ENCODE measurements around the gene DBNDD1. TPM values are rescaled to one million over a fixed set of nuclear protein-coding genes. Genes with fewer than 3 reads are reported as not detected.
A peak's percentile ranks its signal among the peaks of the same experiment; 100 is the strongest.

DBNDD1 gene
- total RNA-seq, 1 experiment from 2014 or later, result 75.0 TPM

- TF ChIP-seq ZBTB21 (CRISPR knock-in tag; IDR thresholded peaks at IDR 0.05; ENCODE audit: borderline replicate concordance), result no peak
- TF ChIP-seq GABPB1 (CRISPR knock-in tag; IDR thresholded peaks at IDR 0.05), result peak; percentile 60; the same call in 1 of the 2 replicates
- DNase-seq (ENCODE audit: low spot score) (peak; percentile 86), ATAC-seq (peak; percentile 29)
- Mint-ChIP-seq H3K27ac (peak overlapping the region; percentile 97), H3K4me3 (peak overlapping the region; percentile 70), H3K9me3 (no peaks in the 10 kb centered on the region), H3K27me3 (ENCODE audit: low read depth) (no peaks in the 10 kb centered on the region), H3K4me1 (peaks cover 34% of the 10 kb centered on the region), H3K36me3 (no peaks in the 10 kb centered on the region)
- ChIA-PET POLR2A (interaction anchor here (0.7 kb wide), 1 partner anchor 16 kb away, joined by 5 read pairs; no protein-coding TSS in a partner anchor), CTCF (interaction anchor here (0.6 to 1.4 kb wide), 6 partner anchors 13 to 407 kb away, joined by 3 to 4 read pairs (median 4); partner anchors contain the start of gene MC1R)
Measured at GRCh38 chr16:90022209-90023077, 3.2 kb upstream of the DBNDD1 start.

- ATAC-seq, result no peak
- CTCF ChIA-PET, result interaction anchor here (1.7 to 3.4 kb wide), 5 partner anchors 10 to 61 kb away, joined by 3 to 24 read pairs (median 7); no protein-coding TSS in a partner anchor
- peak overlapping the region; percentile 82 for H3K4me3 Mint-ChIP-seq
- TF ChIP-seq, protein P1, sequence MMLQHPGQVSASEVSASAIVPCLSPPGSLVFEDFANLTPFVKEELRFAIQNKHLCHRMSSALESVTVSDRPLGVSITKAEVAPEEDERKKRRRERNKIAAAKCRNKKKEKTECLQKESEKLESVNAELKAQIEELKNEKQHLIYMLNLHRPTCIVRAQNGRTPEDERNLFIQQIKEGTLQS (CRISPR knock-in tag; conservative IDR thresholded peaks at IDR 0.05), result no peak
- TF ChIP-seq, protein P2, sequence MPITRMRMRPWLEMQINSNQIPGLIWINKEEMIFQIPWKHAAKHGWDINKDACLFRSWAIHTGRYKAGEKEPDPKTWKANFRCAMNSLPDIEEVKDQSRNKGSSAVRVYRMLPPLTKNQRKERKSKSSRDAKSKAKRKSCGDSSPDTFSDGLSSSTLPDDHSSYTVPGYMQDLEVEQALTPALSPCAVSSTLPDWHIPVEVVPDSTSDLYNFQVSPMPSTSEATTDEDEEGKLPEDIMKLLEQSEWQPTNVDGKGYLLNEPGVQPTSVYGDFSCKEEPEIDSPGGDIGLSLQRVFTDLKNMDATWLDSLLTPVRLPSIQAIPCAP (CRISPR knock-in tag; IDR thresholded peaks at IDR 0.05), result 0 out of 2 replicates have a peak, but pooled peaks have one; percentile 39
- no peaks in the 10 kb centered on the region for H3K9me3 Mint-ChIP-seq
- no peaks in the 10 kb centered on the region for H3K27me3 Mint-ChIP-seq (ENCODE audit: low read depth)
- H3K36me3 Mint-ChIP-seq, result peaks cover 1% of the 10 kb centered on the region; the same call in 1 of the 2 replicates
- H3K4me1 Mint-ChIP-seq, result peaks cover 34% of the 10 kb centered on the region
- peak overlapping the region; percentile 97 for H3K27ac Mint-ChIP-seq
- DNase-seq (ENCODE audit: low spot score), result no peak
- POLR2A ChIA-PET, result interaction anchor here (0.6 kb wide), 1 partner anchor 28 kb away, joined by 3 read pairs; no protein-coding TSS in a partner anchor
Measured at GRCh38 chr16:90020838-90021382, 1.7 kb upstream of the DBNDD1 start.

- Mint-ChIP-seq H3K36me3 (peaks cover 7% of the 10 kb centered on the region; the same call in 1 of the 2 replicates), H3K27ac (peak overlapping the region; percentile 97), H3K27me3 (ENCODE audit: low read depth) (no peaks in the 10 kb centered on the region), H3K4me3 (peak overlapping the region; percentile 82), H3K9me3 (no peaks in the 10 kb centered on the region), H3K4me1 (peaks cover 34% of the 10 kb centered on the region)
- ChIA-PET CTCF (interaction anchor here (0.6 to 3.4 kb wide), 10 partner anchors 11 to 96 kb away, joined by 3 to 24 read pairs (median 5); partner anchors contain the start of genes DEF8 and TUBB3), POLR2A (interaction anchor here (0.6 to 2.6 kb wide), 3 partner anchors 27 to 320 kb away, joined by 3 to 8 read pairs (median 3); no protein-coding TSS in a partner anchor)
- TF ChIP-seq NFE2L1 (CRISPR knock-in tag; IDR thresholded peaks at IDR 0.05) (no peak), HMGXB4 (CRISPR knock-in tag; IDR thresholded peaks at IDR 0.05) (no peak), USF1 (CRISPR knock-in tag; IDR thresholded peaks at IDR 0.05) (no peak), FOXK1 (CRISPR knock-in tag; IDR thresholded peaks at IDR 0.05) (no peak), ZBTB43 (CRISPR knock-in tag; IDR thresholded peaks at IDR 0.05) (no peak)
- TF ChIP-seq, protein P3, sequence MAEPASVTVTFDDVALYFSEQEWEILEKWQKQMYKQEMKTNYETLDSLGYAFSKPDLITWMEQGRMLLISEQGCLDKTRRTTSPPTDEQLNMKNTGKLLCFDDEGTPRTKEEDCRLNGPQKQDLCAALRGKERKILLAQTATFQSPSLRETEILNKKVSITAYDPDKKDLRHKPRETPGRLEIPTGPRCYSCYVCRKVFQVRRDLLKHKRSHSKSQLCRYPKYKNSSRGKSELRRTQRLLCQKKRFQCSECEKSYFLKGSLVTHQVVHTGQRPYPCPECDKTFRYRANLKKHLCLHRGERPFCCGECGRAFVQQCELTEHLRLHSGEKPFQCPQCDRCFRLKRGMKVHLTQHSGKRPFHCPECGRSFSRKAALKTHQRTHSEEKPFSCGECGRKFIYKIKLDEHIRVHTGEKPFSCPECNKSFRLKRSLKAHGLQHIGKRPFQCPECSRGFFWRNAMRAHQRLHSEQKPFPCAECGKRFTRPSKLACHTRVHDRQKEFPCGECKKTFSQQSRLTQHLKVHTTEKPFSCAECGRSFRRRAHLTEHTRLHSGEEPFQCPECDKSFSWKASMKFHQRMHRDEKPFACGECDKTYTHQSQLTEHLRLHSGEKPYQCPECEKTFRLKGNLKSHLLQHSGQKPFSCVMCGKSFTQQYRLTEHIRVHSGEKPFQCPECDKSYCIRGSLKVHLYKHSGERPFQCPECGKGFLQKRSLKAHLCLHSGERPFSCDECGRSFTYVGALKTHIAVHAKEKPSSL (CRISPR knock-in tag; conservative IDR thresholded peaks at IDR 0.05), result no peak
- DNase-seq (ENCODE audit: low spot score) (no peak), ATAC-seq (0 out of 2 replicates have a peak, but pooled peaks have one; percentile 4)
Measured at GRCh38 chr16:90020260-90020837, 1.1 kb upstream of the DBNDD1 start.

Data from WTC11 (cell line).